ENCODE measurements around the gene TMEM156. TPM values are rescaled to one million over a fixed set of nuclear protein-coding genes. Genes with fewer than 3 reads are reported as not detected.
A peak's percentile ranks its signal among the peaks of the same experiment; 100 is the strongest.

The TMEM156 gene
- total and polyA plus RNA-seq, 2 donors (not counting 1 experiment from before 2014, with no cell fraction given): 0.06 to 0.17 TPM

GRCh38 chr4:38985410-38986100 is 46.7 kb downstream of the TMEM156 start:
- Histone ChIP-seq H3K36me3 (ENCODE audit: control insufficient read depth, insufficient read depth, low read length) (no peaks in the 10 kb centered on the region), H2AFZ (ENCODE audit: low read length) (peak overlapping the region; percentile 65), H3K27me3 (ENCODE audit: control insufficient read depth, insufficient read depth, low read length) (no peaks in the 10 kb centered on the region), H3K9me3 (ENCODE audit: control insufficient read depth, insufficient read depth, low read depth, low read length) (no peaks in the 10 kb centered on the region), H3K9ac (ENCODE audit: insufficient read depth, low read length) (no peak overlapping the region), H3K79me2 (ENCODE audit: control insufficient read depth, insufficient read depth, low read length) (no peaks in the 10 kb centered on the region), H3K4me1 (ENCODE audit: control insufficient read depth, extremely low read depth, insufficient read depth, low read length) (peaks cover 2% of the 10 kb centered on the region), H3K4me3 (replicated peaks in 1 of 4; ENCODE audit: control extremely low read depth in 1 of 4, insufficient read depth in 1 of 4, low read depth in 3 of 4, low read length in 4 of 4) (no peak overlapping the region), H3K4me2 (ENCODE audit: extremely low read depth, insufficient read depth, low read length) (peak overlapping the region; percentile 66), H4K20me1 (ENCODE audit: control insufficient read depth, extremely low read depth, insufficient read depth, low read length) (no peaks in the 10 kb centered on the region), H3K27ac (ENCODE audit: insufficient read depth, low read length) (no peak overlapping the region)
- no peak for TF ChIP-seq CTCF (conservative IDR thresholded peaks at IDR 0.05 in 1 of 2, IDR thresholded peaks at IDR 0.05 in 1 of 2; ENCODE audit: low read depth in 1 of 2, low read length in 2 of 2)
- TF ChIP-seq EZH2 (IDR thresholded peaks at IDR 0.05; ENCODE audit: low read length, missing control alignments): no peak
- peak in 1 of 2 donors; percentile 21 for DNase-seq (ENCODE audit: low read depth in 2 of 2)

- peak; percentile 45 to 77 for DNase-seq (ENCODE audit: low read depth in 2 of 2)
- peak overlapping the region; percentile 56 for H2AFZ ChIP-seq (ENCODE audit: low read length)
- no peaks in the 10 kb centered on the region for H3K79me2 ChIP-seq (ENCODE audit: control insufficient read depth, insufficient read depth, low read length)
- H3K27me3 ChIP-seq (ENCODE audit: control insufficient read depth, insufficient read depth, low read length): no peaks in the 10 kb centered on the region
- H3K27ac ChIP-seq (ENCODE audit: insufficient read depth, low read length): no peak overlapping the region
- no peaks in the 10 kb centered on the region for H3K9me3 ChIP-seq (ENCODE audit: control insufficient read depth, insufficient read depth, low read depth, low read length)
- no peak overlapping the region for H3K9ac ChIP-seq (ENCODE audit: insufficient read depth, low read length)
- peaks cover 2% of the 10 kb centered on the region for H3K4me1 ChIP-seq (ENCODE audit: control insufficient read depth, extremely low read depth, insufficient read depth, low read length)
- no peak for TF ChIP-seq CTCF (conservative IDR thresholded peaks at IDR 0.05 in 1 of 2, IDR thresholded peaks at IDR 0.05 in 1 of 2; ENCODE audit: low read depth in 1 of 2, low read length in 2 of 2)
- no peak for TF ChIP-seq EZH2 (IDR thresholded peaks at IDR 0.05; ENCODE audit: low read length, missing control alignments)
- H3K4me3 ChIP-seq (replicated peaks in 1 of 4; ENCODE audit: control extremely low read depth in 1 of 4, insufficient read depth in 1 of 4, low read depth in 3 of 4, low read length in 4 of 4): no peak overlapping the region
- no peaks in the 10 kb centered on the region for H4K20me1 ChIP-seq (ENCODE audit: control insufficient read depth, extremely low read depth, insufficient read depth, low read length)
- no peaks in the 10 kb centered on the region for H3K36me3 ChIP-seq (ENCODE audit: control insufficient read depth, insufficient read depth, low read length)
- H3K4me2 ChIP-seq (ENCODE audit: extremely low read depth, insufficient read depth, low read length): peak overlapping the region; percentile 29
These were observed 48.2 kb downstream of the TMEM156 start for GRCh38 chr4:38983787-38984598.

GRCh38 chr4:38983291-38983690 is 48.9 kb downstream of the TMEM156 start:
- H3K9me3 ChIP-seq (ENCODE audit: control insufficient read depth, insufficient read depth, low read depth, low read length): no peaks in the 10 kb centered on the region
- no peaks in the 10 kb centered on the region for H3K36me3 ChIP-seq (ENCODE audit: control insufficient read depth, insufficient read depth, low read length)
- no peaks in the 10 kb centered on the region for H3K79me2 ChIP-seq (ENCODE audit: control insufficient read depth, insufficient read depth, low read length)
- no peaks in the 10 kb centered on the region for H3K27me3 ChIP-seq (ENCODE audit: control insufficient read depth, insufficient read depth, low read length)
- H4K20me1 ChIP-seq (ENCODE audit: control insufficient read depth, extremely low read depth, insufficient read depth, low read length): no peaks in the 10 kb centered on the region
- H3K27ac ChIP-seq (ENCODE audit: insufficient read depth, low read length): no peak overlapping the region
- TF ChIP-seq EZH2 (IDR thresholded peaks at IDR 0.05; ENCODE audit: low read length, missing control alignments) (no peak), CTCF (conservative IDR thresholded peaks at IDR 0.05 in 1 of 2, IDR thresholded peaks at IDR 0.05 in 1 of 2; ENCODE audit: low read depth in 1 of 2, low read length in 2 of 2) (no peak)
- no peak overlapping the region for H2AFZ ChIP-seq (ENCODE audit: low read length)
- no peak overlapping the region for H3K9ac ChIP-seq (ENCODE audit: insufficient read depth, low read length)
- no peak overlapping the region for H3K4me2 ChIP-seq (ENCODE audit: extremely low read depth, insufficient read depth, low read length)
- H3K4me3 ChIP-seq (replicated peaks in 1 of 4; ENCODE audit: control extremely low read depth in 1 of 4, insufficient read depth in 1 of 4, low read depth in 3 of 4, low read length in 4 of 4): no peak overlapping the region
- peaks cover 2% of the 10 kb centered on the region for H3K4me1 ChIP-seq (ENCODE audit: control insufficient read depth, extremely low read depth, insufficient read depth, low read length)
- no peak for DNase-seq (ENCODE audit: low read depth in 2 of 2)

All from fibroblast of lung (primary cell).